NCI-H1048 (cell line): ENCODE measurements around the gene COL21A1.
"Not testable (repeated sequence)": the region's sequence is repeated elsewhere in the genome, so short reads cannot be mapped to it uniquely, and the experiment has no call there.

ENCODE experiments used
- DNase-seq: peaks from one replicate; lab custom pipeline; 2025; lab: John Stamatoyannopoulos, UW

COL21A1 gene

GRCh38 chr6:56047931-56048540 lies 199.3 kb downstream of the COL21A1 start:
- no peak for DNase-seq

- DNase-seq, result no peak
Measured at GRCh38 chr6:56046576-56046975, 200.8 kb downstream of the COL21A1 start.

- no peak for DNase-seq
Measured at GRCh38 chr6:56043761-56044160, 203.6 kb downstream of the COL21A1 start.

GRCh38 chr6:56043076-56043475 lies 204.3 kb downstream of the COL21A1 start:
- DNase-seq, result no peak

- no peak for DNase-seq
Measured at GRCh38 chr6:56041591-56041990, 205.8 kb downstream of the COL21A1 start.

- no peak for DNase-seq
Measured at GRCh38 chr6:56040889-56041301, 206.5 kb downstream of the COL21A1 start.

GRCh38 chr6:56040223-56040622 lies 207.2 kb downstream of the COL21A1 start:
- no peak for DNase-seq

- no peak for DNase-seq
Measured at GRCh38 chr6:56038764-56039163, 208.6 kb downstream of the COL21A1 start.

GRCh38 chr6:56037601-56038000 lies 209.8 kb downstream of the COL21A1 start:
- no peak for DNase-seq

GRCh38 chr6:56036916-56037600 lies 210.3 kb downstream of the COL21A1 start:
- DNase-seq, result no peak

- no peak for DNase-seq
Measured at GRCh38 chr6:56033401-56033800, 214.0 kb downstream of the COL21A1 start.

- DNase-seq, result no peak
Measured at GRCh38 chr6:56032715-56033260, 214.6 kb downstream of the COL21A1 start.

GRCh38 chr6:56027865-56028264 lies 219.5 kb downstream of the COL21A1 start:
- no peak for DNase-seq

GRCh38 chr6:56026455-56027180 lies 220.8 kb downstream of the COL21A1 start:
- DNase-seq, result no peak

GRCh38 chr6:56025795-56026194 lies 221.6 kb downstream of the COL21A1 start:
- DNase-seq, result no peak

GRCh38 chr6:56024931-56025330 lies 222.4 kb downstream of the COL21A1 start:
- DNase-seq, result no peak

GRCh38 chr6:56023829-56024228 lies 223.6 kb downstream of the COL21A1 start:
- no peak for DNase-seq

- DNase-seq, result no peak
Measured at GRCh38 chr6:56022678-56023077, 224.7 kb downstream of the COL21A1 start.

- DNase-seq, result no peak
Measured at GRCh38 chr6:56021943-56022342, 225.4 kb downstream of the COL21A1 start.

- no peak for DNase-seq
Measured at GRCh38 chr6:56019973-56020372, 227.4 kb downstream of the COL21A1 start.

GRCh38 chr6:56017198-56017597 lies 230.2 kb downstream of the COL21A1 start:
- no peak for DNase-seq

- DNase-seq, result not testable (repeated sequence)
Measured at GRCh38 chr6:56014039-56014438, 233.3 kb downstream of the COL21A1 start.

GRCh38 chr6:56009636-56010035 lies 237.7 kb downstream of the COL21A1 start:
- no peak for DNase-seq
